Inflammatory macrophage treated with lipopolysaccharide for 1 hour (primary cell): ENCODE measurements around the gene ODF2.

Experiments
- DNase-seq, 2 donors: peaks; one replicate each; pipeline ENCODE4 v3.0.0-alpha.2; 2020 to 2022

ODF2 gene

DNA sequence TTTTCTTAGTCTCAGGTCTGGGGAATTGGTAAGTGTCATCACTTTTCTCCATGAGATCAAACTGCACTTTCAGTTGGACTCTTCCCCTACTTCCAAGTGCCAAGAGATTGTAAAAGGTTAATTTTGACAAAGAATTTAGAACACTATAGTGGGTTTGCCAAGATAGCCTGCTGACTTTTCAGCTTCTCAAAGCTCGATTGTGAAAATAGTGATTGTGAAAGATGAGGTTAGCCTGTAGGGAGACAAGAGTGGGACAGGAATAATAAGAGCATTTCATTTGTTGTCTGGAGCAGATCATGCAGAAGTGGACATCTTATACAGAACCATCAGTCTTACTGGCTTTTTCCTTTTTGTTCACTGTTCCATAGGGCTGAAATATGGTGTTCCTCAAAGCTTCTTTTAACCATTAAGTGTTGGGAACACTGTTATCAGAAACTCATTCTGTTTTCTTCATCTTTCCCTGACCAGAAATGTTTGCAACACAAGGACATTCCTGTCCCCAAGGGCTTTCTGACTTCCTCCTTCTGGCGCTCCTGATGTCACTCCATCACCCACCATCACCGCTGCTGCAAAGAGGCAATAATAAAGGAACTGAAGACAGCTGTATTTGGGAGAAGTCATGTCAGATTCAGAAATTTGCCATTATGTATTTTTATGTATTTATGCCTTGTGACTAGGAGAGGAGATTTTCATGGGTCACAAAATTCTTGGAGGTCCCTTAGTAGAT is 85.0 kb downstream of the ODF2 start:
- peak; percentile 68 to 85 for DNase-seq

GRCh38 chr9:128546504-128546903 is 90.7 kb downstream of the ODF2 start:
- DNase-seq: no peak

- DNase-seq: no peak
Observed at GRCh38 chr9:128548876-128549275, 93.1 kb downstream of the ODF2 start.

- DNase-seq: peak in 1 of 2 donors; percentile 62
Observed at GRCh38 chr9:128550226-128550625, 94.4 kb downstream of the ODF2 start.
